ENCODE data around the gene ZPBP2.
"Not testable (repeated sequence)": the region's sequence is repeated elsewhere in the genome, so short reads cannot be mapped to it uniquely, and the experiment has no call there.

ZPBP2 gene

GRCh38 chr17:39855911-39856649, 11.9 kb upstream of the ZPBP2 start:
- not testable (repeated sequence) for DNase-seq (ENCODE audit: low read depth)

- no peak for DNase-seq (ENCODE audit: low read depth)
Measured at GRCh38 chr17:39861235-39861634, 6.8 kb upstream of the ZPBP2 start.

DNA sequence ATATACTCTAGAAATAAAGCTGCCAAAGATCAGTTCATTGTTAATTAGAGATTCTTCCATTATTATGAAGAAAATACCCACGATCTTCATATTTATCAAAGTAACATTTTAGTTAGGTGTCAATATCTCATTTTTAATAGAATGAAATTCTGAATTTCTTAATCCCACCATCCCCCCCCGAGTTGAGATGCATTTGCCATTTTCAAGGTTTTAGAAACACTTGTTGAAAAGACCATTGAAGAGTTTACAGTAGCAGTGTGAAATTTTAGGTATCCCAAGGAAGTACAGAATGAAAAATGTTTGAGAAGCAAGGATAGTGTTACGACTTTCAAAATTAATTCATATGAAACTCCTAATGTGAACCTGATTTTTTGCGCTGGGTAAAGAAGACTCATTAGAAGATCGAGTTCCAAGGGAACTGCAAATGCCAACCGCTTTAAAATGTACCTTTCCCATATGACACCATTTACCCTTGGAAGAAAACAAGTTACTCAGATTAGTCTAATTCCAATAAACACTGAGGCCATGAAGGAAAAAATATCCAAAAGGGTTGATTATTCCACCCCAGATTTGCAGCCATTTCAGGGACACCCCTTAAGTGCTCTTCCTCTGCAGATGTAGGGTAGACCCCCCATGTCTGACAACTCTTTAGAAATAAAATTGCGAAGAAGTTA, 4.6 kb upstream of the ZPBP2 start:
- no peak for DNase-seq (ENCODE audit: low read depth)

DNA sequence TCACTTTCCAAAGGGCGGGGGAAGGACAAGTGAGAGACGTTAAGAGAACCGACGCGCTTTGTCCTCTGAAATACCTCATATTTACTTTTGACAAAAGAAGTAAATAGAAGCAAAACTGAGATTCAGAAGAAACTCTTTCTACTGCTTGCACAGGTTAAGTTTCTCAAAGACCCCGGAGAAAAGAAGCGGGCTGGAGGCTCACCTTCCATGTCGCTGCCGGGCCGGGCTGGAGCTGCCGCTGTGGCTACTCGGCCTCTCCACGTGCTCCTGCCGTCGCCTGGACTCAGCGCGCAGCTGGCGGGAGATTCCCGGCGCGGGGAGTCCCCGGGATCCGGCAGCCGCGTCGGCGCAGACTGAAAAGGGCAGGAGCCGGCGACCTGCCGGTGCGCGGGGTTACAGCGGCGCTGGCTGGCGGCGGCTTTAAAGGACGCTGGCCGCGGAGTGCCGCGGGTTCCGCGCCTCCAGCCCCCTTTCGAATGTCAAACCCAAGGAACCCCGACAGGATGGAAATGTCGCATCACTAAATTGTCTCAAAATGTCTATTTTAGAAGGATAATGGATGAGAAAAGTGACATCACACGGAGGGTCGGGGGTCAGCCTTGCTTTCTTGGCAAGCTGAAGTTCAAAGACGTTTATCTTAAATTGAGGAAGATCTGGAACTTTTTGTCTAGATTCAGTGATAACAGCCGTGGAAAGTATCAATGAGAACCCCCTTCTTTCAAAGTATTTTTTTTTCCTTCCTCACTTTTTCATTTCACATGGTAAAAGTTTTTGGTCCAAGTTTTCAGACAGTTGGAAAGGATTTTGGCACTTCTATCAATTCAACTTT, 3.9 kb upstream of the ZPBP2 start, which contains the start of gene IKZF3:
Gene IKZF3 (minus strand): TSS at position 395 of the 829 bp plus-strand sequence. CDS start 186 bp downstream, at position 209.
- peak; percentile 58 for DNase-seq (ENCODE audit: low read depth)

- DNase-seq (ENCODE audit: low read depth): no peak
Measured at GRCh38 chr17:39866013-39866730, 1.8 kb upstream of the ZPBP2 start.

- peak; percentile 14 for DNase-seq (ENCODE audit: low read depth)
Measured at GRCh38 chr17:39867084-39867879, 720 bp upstream of the ZPBP2 start.

DNA sequence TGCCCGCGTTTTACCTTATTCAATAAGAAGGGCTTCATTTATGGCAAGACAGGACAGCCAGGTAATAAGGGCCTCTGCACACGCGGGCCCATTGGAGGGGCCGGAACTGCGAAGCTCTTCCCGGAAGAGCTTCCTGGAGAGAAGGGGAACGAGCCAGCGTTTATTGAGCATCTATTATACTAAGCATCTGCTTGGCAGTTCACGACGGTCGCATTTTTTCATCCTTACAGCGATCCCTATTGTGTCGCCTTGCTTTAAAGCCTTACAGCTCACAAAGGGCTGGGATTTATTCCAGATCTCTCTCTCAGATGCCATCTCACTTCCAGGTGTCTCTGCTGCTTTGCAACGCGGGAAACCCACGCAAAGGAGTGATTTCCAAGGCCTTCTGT, 546 bp downstream of the ZPBP2 start:
- no peak for DNase-seq (ENCODE audit: low read depth)

DNA sequence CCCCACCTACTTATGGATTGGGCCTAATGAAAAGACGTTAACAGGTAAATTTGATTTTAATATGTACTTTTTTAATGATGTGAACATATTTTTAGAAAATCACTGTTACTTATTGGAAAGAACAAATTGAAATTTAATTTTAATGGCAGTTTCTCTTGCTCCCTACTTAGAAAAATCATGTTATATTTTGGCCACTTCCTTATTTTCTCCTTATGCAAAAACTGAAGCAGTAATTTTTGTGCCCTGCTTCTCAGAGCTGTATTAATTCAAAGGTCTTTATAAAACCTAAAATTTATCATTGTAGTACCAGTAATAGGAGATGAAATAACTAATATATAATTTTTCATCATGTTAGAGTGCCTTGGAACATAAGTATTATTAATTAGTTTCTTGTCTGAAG, 2.8 kb downstream of the ZPBP2 start:
- no peak for DNase-seq (ENCODE audit: low read depth)

DNA sequence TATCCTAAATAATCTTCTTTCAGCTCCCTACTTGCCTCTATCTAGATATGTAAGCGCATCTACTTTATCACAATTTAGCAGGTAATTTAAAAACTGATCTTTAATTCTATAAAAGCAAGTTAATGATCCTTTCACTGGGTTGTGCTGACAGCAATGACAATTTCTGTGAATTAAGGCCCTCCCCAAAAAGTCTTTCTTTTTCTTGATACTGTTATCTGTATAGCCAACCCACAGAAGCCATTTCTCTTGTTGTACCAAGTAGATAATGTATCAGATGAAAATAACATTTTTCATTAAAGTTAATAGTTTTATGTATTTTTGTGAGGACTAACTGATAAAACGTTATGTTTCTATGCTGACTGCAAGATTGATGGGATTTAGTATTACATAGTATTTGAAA, 3.8 kb downstream of the ZPBP2 start:
- no peak for DNase-seq (ENCODE audit: low read depth)

DNA sequence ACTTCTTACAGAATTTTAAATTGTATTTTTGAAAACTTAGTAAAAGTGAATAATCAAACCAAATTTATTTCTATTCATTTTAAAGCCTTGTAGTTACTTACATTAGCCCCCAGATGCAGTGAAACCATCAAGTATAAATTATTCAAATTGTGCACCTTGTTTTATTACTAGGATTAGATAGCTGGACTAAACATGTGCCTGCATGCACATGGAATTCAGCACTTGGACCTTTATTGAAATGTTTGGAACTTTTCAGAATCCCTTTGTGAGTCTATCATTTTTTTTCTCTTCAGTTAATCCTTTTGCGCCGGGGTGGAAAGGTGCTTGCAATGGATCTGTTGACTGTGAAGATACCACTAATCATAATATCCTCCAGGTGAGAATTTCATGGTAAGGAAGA, 4.7 kb downstream of the ZPBP2 start:
- no peak for DNase-seq (ENCODE audit: low read depth)

- not testable (repeated sequence) for DNase-seq (ENCODE audit: low read depth)
Measured at GRCh38 chr17:39886102-39886501, 18.1 kb downstream of the ZPBP2 start.

- no peak for DNase-seq (ENCODE audit: low read depth)
Measured at GRCh38 chr17:39887078-39887477, 19.1 kb downstream of the ZPBP2 start.

- DNase-seq (ENCODE audit: low read depth): no peak
Measured at GRCh38 chr17:39889200-39889599, 21.2 kb downstream of the ZPBP2 start.

GRCh38 chr17:39894681-39895376, 26.8 kb downstream of the ZPBP2 start:
- DNase-seq (ENCODE audit: low read depth): no peak

GRCh38 chr17:39898088-39898487, 30.1 kb downstream of the ZPBP2 start:
- DNase-seq (ENCODE audit: low read depth): no peak

GRCh38 chr17:39899215-39899614, 31.2 kb downstream of the ZPBP2 start:
- DNase-seq (ENCODE audit: low read depth): no peak

DNA sequence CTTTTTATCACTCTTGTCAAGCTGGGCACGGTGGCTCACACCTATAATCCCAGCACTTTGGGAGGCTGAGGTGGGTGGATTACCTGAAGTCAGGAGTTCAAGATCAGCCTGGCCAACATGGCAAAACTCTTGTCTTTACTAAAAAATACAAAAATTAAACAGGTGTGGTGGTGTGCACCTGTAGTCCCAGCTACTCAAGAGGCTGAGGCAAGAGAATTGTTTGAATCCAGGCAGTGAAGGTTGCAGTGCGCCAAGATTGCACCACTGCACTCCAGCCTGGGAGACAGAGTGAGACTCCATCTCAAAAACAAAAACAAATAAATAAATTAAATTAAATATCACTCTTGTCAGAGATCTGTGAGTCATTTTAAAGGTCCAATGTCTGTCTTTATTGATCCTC, 34.0 kb downstream of the ZPBP2 start:
- not testable (repeated sequence) for DNase-seq (ENCODE audit: low read depth)

DNA sequence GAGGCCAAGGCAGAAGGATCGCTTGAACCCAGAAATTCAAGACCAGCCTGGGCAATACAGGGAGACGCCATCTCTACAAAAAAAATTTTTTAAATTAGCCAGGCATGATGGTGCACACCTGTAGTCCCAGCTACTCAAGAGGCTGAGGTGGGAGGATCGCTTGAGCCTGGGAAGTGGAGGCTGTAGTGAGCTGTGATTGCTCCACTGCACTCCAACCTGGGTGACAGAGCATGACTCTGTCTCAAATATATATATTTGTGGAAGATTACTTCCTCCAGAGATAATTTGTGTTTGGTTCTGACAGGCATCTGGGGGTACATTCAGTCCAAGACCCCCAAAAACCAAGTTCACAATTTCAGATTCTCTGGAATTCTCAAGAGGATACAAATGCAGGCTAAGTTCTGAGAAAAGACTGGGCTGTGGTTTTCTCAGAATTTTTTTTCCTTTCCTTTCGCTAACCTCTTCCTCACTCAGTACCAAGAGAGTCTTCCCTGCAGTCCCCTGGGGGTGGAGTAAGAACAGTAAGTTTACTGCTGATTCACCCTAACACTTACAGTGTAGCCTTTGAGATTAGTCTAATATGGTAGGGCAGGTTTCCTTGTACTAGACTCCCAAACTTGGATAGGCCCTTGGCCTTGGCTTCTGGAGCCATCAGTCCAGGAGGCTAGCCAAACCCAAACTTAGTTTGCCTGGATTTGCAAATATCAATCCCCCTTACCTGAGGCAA, 35.3 kb downstream of the ZPBP2 start:
- DNase-seq (ENCODE audit: low read depth): no peak

DNA sequence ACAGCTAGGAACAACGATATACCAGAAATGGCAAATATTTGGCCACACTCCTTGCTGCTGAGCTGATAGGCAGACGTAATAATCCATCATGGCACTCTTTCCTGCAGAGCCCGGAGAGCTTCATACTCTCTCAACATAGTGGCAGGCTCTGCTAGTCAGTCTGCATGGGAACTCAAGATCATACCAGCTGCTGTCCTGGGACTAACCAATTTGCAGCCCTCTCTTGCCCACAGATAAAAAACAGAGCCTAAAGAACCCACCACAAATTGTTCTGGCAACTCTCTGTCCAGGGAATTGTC, 36.9 kb downstream of the ZPBP2 start:
- DNase-seq (ENCODE audit: low read depth): no peak

GRCh38 chr17:39908789-39909352, 40.9 kb downstream of the ZPBP2 start:
- no peak for DNase-seq (ENCODE audit: low read depth)
